ENCODE data around the gene CSNK1G2.

- no peak for TF ChIP-seq CTCF (IDR thresholded peaks at IDR 0.05)
- no peak for TF ChIP-seq EP300 (IDR thresholded peaks at IDR 0.05; ENCODE audit: low read depth)
- no peak for TF ChIP-seq POLR2A (IDR thresholded peaks at IDR 0.05)
- TF ChIP-seq POLR2AphosphoS5 (IDR thresholded peaks at IDR 0.05), result no peak
These were observed 38.0 kb downstream of the CSNK1G2 start for GRCh38 chr19:1979017-1979416.
